Endometrial microvascular endothelial cells (primary cell): Measurements from ENCODE around the gene WFS1. TPM values are rescaled to one million over a fixed set of nuclear protein-coding genes. Genes with fewer than 3 reads are reported as not detected.

Experiments used
- in situ Hi-C: cut with HindIII; loops from 2 replicates; pipeline ENCODE4 v1.10.0; 2017; ENCODE audit warnings: low sequenced_read_pairs, low pct_unique_long_range_greater_than_20kb; ENCODE audit errors: inconsistent ontology term
- total RNA-seq: library from RNA; depleted of rRNA; stranded (reverse); fragments of >200 nt; gene quantifications from one replicate; pipeline ENCODE4 v1.2.3, GENCODE V29; 2015; ENCODE audit errors: inconsistent ontology term

WFS1 gene
- total RNA-seq, result 30.1 TPM

DNA sequence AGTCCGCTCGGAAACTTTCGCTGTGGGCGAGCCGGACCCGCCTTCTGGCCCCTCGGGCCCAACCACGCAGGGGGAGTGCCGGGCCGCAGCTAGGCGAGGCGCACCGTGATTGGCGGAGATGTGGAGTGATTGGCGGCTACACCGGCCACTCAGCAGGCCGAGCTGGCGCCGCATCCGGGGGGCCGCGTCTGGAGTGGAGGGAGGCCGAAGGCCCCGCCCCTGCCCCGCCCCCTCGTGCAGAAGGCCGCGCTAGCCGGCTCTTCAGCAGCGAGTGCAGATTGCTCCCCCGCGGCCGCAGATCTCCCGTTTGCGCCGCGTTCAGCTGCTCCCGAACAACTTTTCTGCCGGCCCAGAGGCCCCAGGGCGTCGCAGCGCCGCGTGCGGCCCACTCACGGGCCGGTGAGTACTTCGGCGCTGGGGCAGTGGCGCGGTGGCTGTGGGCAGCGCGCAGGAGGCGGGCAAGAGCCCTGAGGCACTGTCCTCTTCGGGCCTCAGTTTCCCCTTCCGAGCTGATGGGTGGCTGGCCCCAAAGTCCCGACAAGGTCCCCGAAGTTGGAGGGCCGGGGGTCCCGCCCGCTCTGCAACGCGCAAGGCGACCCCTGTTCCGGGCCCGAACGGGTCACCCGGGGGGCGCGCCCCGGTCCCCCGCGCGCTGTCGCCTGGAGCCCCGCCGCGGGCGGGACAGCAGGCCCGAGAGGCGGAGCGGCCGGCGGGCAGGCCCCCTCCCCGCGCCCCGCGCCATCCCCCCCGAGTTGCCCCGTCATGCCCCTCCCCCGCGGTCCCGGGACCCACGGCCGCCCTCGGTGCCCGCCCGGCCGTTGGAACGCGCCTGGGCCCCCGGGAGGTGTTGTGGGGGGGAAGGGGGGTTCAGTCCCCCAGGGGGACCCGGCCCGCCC, at the start of gene WFS1:
TSS of gene WFS1 (plus strand) at position 235 of the 896 bp plus-strand sequence. CDS start 7,606 bp downstream, outside the sequence.
- in situ Hi-C loops, result no loop called here

GRCh38 chr4:6221301-6221850, 48.3 kb upstream of the WFS1 start:
- in situ Hi-C loops, result no loop called here

- in situ Hi-C loops, result no loop called here
Measured at GRCh38 chr4:6221851-6222760, 47.5 kb upstream of the WFS1 start.

GRCh38 chr4:6222761-6223292, 46.8 kb upstream of the WFS1 start:
- in situ Hi-C loops, result no loop called here

GRCh38 chr4:6224735-6225134, 44.9 kb upstream of the WFS1 start:
- in situ Hi-C loops, result no loop called here

GRCh38 chr4:6225469-6225868, 44.2 kb upstream of the WFS1 start:
- in situ Hi-C loops, result no loop called here

DNA sequence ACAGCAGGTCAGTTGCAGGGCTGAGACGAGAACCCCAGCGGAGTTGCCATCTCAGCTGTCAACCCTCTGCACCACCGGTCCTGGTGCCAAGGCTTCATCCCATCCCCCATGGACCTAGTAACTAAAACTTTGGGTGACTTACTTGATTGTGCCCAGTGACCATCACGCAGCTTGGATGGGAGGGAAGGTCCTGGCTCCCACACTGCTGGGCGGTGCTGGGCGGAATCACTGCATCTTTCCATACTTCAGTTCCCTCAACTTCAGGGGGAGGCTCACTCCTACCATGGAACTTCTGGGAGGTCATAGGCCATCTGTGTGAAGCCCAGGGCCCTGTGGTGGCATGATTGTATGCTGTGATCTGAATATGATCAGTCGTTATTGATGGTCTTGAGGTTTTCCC, 43.1 kb upstream of the WFS1 start:
- in situ Hi-C loops, result no loop called here

GRCh38 chr4:6227412-6228157, 42.1 kb upstream of the WFS1 start:
- in situ Hi-C loops, result no loop called here

DNA sequence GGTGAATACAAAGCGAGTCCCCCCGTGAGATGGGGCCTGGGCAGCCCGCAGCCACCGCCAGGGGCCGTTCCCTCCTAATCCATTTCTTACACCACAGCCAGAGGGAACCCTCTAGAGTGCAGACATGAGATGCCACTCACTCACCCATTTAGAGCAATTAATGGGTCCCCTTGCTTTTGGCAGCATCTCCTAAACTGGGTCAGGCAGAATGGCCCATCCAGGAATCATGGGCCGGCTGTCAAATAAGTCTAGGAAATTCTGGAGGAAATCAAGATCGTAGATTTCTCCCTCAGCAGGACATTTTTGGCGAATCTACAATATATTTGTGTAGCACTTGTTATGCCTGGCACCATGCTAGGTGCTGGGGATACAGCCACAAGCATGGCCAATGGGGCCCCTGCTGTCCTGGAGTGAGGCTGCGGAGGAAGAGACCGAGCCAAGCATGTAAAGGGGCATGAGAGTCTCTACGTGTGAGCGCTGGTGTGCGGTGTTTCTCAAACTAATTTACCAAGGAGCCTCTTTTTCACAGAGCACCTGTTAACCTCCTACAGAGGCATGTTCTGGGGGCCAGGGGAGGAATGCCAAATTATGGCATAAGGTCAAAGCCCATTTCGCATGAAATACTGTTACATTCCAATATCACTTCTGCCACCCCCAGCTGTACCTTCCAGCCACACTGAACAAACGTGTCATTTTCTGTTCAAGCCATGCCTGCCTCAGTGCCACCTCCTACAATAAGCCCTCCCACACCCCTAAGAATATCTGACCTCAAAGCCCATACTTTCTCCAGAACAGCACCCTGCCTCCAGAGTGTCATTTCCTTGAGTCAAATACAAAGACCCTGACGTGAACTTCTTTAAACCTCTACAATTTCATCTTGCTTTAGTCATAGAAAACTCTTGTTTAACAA, 41.2 kb upstream of the WFS1 start:
- in situ Hi-C loops, result no loop called here

- in situ Hi-C loops, result no loop called here
Measured at GRCh38 chr4:6229095-6229494, 40.6 kb upstream of the WFS1 start.

GRCh38 chr4:6229671-6230501, 39.8 kb upstream of the WFS1 start:
- in situ Hi-C loops, result no loop called here

GRCh38 chr4:6230502-6230785, 39.2 kb upstream of the WFS1 start:
- in situ Hi-C loops, result no loop called here

GRCh38 chr4:6230827-6231662, 38.6 kb upstream of the WFS1 start:
- in situ Hi-C loops, result no loop called here

GRCh38 chr4:6231663-6232165, 37.9 kb upstream of the WFS1 start:
- in situ Hi-C loops, result no loop called here

DNA sequence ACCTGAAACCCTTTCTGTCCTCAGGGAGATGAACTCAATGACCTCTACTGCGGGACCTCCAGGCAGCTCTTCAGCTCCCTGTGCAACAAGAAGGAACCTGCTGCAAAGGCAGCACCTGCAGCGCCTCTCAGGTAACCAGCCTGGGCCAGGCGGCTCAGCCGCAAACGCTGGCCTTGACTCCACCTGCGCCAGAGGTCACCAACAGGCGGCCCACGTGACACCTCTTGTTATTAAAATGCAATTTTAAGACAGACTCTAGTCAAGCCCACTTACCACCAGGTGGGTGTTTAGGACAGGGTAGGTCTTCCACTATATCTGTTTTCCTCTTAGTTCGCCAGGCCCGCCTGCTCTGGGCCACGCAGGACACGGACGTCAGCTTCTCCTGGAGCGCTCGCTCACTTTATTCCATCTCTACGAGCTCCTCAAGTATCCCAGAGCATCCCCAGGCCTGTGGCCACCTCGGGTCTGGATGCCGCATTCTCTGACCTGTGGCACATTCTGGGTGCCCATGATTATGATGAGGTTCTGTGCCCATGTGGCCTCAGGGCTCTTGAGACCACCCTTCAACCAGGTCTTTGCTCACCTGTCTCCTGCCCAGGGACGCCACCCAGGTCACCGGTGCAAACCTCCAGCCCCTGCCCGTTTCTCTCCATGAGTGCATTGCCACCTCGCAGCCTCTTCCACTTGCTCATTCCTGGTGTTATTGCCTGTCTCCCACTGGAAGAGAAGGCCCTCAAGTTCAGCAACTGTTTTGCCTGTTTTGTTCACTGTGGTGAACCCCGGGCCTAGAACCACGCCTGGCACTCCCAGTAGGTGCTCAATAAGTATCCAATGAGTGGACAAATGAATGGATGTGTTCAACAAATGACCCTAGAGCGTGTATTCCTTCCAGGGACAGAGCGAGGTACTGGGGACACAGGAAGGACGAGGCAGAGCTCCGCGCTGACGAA, 36.5 kb upstream of the WFS1 start:
- in situ Hi-C loops, result no loop called here
